Left lobe of liver (tissue), 2 donors: ENCODE results near the gene SNRK. TPM values are rescaled to one million over a fixed set of nuclear protein-coding genes. Genes with fewer than 3 reads are reported as not detected.

ENCODE experiments used
- ATAC-seq: fragments of 200-7000 bp; cut with Tn5 transposase; one replicate; pipeline ENCODE4 v1.9.1; 2020; ENCODE audit warnings: mild to moderate bottlenecking, moderate library complexity
- DNase-seq: peaks from one replicate; pipeline ENCODE4 v3.0.0-alpha.2; 2020; ENCODE audit warnings: low spot score
- total RNA-seq: library from RNA; stranded (reverse); gene quantifications from one replicate; pipeline ENCODE4 v1.2.1, GENCODE V29; 2021
- donor health status: DM: no; HTN: no; CAD: no; lungs with moderate emphysema.
- donor health status: DM: no; HTN: yes; CAD: no.

SNRK gene
- total RNA-seq, 1 donor from 2014 or later, result 12.4 TPM

DNA sequence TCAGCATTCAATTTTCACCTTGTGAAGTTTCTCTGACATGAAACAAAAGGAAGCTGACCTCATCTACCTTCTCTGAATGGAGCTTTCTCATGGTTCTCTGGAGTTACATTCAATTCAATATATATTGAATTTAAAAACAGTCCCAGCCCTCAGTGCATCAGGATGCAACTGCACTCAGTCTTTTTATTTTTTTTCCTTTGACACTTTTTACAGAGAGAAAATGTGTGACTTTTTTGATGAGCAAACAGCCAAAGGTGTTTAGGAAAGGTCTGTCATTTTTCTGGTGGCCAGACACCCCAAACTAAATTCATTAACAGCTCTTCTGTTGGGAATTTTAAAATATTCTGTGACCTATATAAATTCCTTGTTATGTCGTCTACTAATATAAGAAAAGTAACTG, 19.3 kb upstream of the SNRK start:
- ATAC-seq (no peak), DNase-seq (no peak)

DNA sequence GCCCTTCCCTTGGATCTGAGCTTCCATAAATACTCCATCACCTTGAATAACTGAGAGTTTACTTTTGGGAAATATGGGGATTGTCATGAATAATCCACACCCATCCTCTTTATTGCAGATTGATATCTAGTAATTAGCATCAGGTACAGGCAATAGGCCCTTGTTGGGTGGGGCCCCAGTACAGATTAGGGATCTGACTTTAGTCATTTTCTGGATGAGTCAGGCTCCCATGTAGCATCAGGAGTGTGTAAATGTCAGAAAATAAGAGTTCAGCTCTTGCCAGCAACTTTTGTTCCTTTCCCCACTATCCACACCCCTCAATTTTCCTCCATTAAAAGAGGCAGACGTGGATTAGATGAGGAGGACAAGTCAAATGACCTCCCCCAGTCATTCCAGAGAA, 17.7 kb upstream of the SNRK start:
- DNase-seq, result no peak
- no peak for ATAC-seq

DNA sequence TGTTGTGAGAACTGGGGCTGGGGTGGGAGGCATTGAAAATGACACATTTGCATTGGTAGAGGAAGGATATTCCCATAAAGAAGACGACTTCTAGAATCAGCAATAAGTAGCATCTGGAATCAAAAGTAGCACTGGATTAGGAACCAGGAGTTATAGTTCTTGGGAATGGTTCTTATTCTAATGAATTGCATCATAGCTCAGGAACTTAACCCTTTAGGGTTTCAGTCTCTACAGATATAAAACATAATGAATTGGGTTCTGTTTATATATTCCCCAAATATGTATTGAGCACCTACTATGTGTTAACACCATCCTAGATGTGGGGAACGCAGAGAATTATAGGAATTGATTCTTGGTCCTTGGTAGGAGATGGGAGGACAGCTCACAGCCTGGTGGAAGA, 16.3 kb upstream of the SNRK start:
- DNase-seq, result no peak
- ATAC-seq, result no peak

DNA sequence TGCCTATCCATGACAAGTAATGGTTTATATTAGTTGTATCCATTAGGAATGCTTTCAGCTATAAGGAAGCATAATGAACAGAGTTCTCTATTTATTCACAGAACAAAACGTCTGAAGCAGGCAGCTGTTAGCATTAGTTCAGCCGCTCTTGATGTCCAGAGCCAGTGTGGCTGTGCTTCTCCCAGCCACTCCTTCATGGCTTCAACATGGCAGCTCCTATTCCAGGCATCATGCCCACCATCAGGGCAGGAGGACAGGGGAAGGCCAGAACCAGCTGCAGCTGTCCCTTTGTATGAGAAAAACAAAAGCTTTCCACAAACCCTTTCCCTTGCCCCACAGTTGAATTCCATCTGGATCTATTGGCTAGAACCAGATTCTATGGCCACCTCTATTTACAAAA, 12.9 kb upstream of the SNRK start:
- DNase-seq (no peak), ATAC-seq (no peak)

DNA sequence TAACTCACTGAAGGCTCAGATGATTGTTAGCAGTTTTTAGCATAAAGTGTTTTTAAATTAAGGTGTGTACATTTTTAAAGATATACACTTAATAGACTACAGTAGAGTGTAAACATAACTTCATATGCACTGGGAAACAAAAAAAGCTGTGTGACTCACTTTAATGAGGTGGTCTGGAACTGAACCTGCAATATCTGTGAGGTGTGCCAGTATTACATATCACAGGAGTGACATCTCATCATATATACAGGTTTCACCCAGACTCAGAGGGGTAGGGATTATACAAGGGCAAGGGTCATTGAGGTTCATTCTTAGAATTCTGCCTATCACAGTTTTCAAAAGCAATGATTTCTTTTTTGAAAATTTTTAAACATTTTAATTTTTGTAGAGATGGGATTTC, 7.3 kb upstream of the SNRK start:
- no peak for ATAC-seq
- no peak for DNase-seq

DNA sequence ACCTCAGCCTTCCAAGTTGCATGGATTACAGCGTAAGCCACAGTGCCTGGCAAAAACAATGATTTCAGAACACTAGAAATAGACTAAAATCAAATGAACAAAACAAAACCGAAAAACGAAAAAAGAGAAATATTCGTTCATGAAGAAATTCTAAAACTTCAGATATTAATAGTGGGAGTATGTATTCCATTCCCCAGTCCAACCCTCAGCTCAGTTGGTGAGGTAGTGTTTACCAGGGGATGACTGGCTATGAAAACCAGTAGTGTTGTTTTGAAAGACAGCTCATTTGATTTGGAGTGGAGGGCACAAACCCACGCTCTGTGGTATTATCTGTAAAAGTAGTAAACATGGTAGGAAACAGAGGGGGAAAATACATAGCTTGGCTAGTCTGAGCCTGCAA, 6.8 kb upstream of the SNRK start:
- ATAC-seq (no peak), DNase-seq (no peak)

DNA sequence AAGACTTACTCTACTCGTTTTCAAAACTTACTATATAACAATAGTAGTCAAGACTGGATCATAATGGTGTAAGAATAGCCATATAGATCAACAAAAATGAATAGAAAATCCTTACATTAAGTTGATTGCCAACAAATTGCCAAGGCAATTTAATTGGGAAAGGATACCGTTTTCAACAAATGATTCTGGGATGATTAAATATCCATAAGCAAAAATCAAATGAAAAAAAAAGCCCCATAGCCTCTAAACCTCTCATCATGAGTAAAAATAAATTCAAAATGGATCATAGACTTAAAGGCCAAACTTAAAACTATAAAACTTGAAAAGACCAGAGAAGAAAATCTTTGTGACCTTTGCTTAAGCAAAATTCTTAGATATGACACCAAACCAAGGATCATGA, 5.3 kb upstream of the SNRK start:
- ATAC-seq (no peak), DNase-seq (no peak)

DNA sequence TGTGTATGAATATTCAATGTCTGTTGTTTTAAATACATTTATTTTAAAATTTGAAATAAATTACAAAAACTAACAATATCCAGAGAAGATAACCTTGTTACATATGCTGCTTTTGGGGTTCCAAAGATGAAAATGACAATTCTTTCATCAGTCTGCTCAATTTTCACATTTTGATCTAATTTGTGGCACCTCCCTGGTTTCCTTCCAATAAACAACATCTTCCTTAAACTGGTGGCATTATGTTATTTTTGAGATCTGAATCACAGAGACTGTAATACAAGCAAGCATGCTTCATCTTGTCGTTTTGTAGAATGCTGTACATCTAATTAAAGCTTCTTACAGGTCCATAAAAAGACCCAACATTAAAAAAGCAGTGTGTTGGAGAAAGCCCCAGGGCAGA, 2.2 kb upstream of the SNRK start:
- DNase-seq, result no peak
- no peak for ATAC-seq

DNA sequence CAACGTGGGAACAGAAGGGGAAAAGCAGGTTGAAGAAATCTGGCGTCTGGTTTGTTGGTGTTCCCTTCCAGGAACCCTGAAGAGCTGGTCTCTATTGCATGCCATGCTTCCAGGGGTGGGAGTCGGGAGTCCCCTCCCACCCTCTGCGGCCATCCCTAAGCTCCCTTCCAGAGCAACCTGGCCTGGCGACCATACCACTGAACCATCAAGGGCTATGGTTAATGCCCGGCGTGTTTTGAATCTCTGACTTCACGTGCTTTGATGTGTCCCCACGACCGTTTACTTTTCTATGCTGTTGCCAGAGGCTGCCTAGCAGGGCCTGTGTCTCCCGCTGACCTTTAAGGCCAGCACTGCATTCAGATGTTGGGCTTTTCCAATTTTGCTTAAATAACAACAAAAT, 696 bp upstream of the SNRK start:
- no peak for ATAC-seq
- DNase-seq, result no peak

DNA sequence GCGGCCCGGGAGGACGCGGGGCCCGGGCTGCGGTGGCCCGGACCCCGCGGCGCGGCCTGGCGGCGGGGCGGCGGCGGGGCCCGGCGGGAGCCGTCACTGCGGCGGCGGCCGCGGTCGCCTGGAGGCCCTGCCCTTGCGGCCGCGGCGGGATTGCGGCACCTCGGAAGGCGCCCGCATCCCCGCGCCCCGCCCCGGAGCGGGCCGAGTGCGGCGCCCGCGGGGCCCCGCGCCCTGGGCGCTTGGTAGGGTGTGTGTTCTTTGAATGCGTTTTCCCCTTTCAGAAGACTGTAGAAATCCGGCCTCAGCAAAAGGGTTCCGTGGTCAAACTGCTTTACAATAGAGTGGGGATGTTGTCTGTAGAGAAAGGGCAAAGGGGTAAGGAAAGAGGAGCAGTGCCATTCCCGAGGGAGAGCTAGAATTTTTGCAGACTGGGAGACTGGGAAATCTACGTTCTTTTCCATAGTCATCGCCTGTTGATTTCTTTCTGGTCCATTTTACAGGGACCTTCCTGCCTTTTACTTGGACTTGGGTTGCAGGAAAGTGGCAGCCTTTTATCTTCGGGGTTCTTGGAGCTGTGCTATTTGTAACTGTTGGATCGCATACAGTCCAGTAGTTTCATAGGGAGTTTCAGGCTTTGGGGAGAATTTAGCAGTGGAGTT, 630 bp downstream of the SNRK start:
- ATAC-seq (peak; percentile 50), DNase-seq (no peak)

DNA sequence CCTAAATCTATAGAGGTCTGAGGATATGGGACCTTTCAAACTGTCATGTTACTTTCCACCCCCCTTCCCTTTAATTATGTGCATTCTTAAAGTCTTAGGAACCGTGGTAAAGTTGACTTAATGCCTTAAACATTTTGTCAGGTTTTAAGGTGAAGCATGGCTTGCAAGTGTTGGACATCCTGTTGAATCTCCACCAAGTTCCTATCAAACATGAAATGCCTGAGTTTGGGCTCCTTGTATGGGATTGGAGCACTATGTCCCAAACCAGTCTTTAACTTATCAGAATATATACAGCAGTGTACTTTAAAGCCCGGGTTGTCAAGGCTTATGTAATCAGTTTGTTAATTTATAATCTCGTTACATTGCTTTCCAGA, 1.1 kb downstream of the SNRK start:
- DNase-seq, result no peak
- no peak for ATAC-seq

DNA sequence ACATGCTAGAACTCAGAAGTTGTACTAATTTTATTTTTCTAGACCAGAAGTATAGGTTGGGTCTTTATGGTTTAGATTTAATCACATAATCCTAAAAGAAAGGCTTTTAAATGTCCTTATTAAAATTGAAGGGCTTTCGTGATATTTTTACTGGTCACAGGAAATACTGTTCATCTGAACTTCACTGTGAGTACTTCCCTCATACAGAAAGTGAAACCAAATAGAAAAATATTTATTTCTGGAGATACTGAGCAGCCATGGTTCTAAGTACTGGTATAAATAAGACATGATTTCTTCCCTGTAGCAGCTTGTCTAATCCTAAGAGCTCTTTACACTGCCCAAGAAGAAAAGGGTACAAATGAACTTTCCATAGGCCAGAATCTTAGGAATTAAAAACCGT, 2.0 kb downstream of the SNRK start:
- ATAC-seq (peak; percentile 26), DNase-seq (no peak)

DNA sequence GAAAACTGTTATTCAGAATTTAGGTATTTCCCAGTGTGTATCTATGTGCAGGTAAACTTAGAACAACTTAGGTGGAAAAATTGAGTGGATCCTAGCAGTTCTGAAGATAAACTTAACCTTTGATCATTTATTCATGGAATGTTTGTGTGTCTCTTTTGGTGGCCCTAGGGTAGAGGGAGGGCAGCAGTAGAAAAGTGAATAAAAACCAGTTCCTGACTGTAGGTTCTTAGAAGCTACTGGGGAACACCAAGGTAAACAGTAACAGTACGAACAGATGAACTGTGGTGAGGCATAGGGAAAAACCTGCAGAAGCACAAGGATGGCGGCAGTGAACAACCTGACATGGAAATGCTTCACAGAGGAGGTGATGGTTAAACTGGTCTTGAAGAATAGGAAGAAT, 2.5 kb downstream of the SNRK start:
- DNase-seq (no peak), ATAC-seq (peak; percentile 20)

DNA sequence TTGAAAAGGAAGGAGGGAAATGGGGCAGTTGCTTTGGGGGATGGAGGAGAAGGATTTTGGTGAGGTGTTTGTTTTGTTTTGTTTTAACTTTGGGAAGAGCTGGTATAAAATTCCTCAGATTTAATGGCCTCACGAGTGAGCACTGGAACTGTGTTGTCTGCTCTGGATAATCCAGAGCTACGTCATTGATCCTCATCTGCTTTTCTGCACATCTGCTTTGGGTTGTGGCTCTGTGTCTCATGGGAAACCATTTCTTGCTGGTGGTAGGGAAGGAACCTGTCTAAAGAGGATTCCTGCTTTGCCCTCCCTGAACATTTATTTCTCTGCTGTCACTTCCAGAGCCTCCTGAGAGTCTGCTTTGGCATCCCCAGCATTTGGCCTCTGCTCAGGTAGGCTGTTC, 3.1 kb downstream of the SNRK start:
- DNase-seq (no peak), ATAC-seq (no peak)

DNA sequence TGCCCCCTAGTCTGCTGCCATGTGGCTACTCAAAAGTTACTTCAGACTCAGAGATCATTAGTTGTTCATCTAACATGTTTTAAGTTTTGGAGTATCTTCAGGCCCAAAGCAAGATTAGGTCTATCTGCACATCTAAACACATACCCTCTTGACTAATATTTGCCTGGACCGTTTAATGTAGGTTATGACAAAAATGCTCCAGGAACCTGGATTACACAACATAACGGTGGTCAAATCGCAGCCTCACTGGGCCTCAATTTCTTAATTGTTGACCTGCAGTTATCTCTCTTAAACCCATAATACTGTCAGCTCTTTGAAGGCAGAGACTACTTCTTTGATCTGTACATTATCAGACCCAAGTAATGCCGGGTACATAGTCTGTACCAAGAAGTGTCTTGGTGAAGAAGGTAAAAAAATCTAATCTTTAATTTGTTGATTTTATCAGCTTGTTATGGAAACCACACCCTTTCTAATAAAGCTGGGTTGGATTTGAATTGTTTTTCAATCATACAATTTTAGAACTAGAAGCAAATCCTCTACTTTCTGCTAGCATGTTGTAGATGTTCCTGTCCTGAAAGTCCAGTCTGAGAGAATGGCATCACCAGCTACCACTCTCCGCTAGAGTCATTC, 3.6 kb downstream of the SNRK start:
- no peak for DNase-seq
- ATAC-seq, result no peak

DNA sequence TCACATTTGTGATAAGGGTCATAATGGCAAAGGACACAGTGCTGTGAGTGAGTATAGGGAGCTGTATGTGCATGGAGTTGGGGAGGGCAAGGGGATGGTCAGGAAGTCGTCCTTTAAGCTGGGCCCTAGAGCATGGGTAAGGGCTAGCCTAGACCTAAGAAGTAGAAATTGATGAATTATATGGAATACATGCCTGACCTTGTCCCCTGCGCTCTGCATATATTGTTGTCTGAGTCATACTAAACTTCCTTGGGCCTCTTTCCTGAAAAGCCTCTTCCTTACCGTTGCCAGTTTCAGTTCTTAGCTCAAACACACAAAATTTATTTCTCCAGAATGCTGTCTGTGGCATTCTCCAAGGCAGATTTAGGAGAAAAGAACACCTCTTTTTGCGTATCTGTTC, 4.6 kb downstream of the SNRK start:
- DNase-seq (no peak), ATAC-seq (no peak)

DNA sequence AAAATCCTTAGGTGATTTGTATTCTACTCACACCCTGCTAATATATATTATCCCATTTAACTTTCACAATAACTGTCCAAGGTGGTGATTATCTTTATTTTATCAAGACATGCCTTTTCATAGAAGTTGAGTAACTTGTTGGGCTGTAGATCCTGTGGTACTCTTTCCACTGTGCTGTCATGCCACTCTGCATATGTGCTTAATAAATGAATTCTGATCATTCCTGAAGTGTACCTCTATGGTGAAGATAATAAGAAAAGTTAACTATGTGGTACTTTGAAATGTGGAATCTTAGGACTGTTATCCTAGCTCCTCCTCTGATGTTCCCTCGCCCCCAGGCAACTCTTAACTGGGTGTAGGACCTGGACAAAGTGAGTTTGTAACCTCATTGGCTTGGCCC, 5.2 kb downstream of the SNRK start:
- DNase-seq (no peak), ATAC-seq (no peak)

DNA sequence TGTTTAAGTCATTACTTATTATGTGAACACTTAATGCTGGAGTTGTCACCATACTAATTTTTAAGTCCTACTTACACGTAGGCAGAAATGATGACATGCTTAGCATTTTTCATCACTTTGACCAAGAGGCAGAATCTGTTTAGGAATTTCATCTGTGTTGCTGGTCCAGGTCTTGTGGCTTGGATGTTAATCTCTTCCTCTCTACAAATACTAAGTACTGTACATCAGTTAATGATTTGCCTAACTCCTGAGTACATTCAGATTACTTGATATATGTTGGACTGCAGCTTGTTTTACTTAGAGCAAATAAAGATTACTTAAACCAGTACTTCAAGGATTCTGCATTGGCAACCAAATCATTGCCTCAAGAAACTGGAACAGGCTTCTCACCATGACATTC, 8.6 kb downstream of the SNRK start:
- no peak for ATAC-seq
- no peak for DNase-seq

DNA sequence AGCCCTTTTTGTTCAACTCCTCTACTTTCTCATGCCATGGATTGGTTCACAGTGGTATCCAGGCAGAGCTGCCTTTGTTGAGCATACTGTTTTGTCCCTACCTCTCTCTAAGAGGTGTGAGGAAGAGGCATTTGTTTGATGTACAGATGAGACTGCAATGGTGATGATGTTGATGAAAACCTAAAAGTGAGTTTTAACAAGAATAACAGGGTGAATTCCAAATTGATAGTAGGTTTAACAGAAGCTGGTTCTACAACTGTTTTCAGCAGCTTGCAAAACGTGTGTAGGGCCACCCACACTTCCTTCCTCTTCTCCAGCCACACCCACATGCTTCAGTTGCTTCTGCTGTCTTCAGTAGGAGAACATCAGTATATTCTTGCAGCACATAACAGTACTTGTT, 10.2 kb downstream of the SNRK start:
- ATAC-seq, result no peak
- no peak for DNase-seq

DNA sequence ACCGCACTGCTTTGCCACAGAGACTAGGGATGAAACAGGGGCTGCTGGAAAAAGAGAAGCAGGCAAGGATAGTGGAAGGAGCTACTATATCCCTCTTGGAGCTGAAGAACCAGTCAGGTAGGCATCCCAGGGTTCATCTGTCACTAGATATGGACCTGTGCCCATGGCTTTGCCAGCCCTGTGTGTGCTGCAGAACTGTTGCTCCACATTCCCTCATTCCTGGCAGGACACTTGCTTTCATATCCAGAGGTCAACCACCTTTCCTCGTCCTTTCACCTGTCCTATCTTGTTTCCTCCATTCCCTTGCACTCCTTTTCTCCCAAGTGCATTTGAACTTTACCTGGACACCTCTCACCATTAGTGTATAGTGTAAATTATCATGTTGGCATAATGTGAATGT, 12.0 kb downstream of the SNRK start:
- peak; percentile 90 for DNase-seq
- peak; percentile 98 for ATAC-seq

DNA sequence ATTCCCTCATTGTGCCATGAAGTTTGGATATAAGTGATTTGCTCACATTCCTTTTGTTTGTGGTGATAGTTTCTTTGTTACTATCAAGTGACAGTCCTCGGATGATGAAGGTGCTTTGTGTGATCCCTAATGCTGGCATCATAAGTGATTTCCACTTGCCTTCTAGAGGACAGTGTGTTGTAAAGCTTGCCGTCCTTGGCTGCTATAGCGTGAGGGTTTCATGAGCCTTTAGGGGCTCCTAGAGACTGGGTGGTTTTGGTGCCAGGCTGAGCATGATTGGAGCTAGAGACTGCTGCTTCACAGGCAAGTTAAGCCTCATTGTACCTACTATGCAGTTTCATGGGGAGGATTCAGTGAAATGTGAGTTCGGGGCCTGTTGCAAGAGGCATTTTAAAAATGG, 12.4 kb downstream of the SNRK start:
- ATAC-seq, result peak; percentile 8
- DNase-seq, result no peak

DNA sequence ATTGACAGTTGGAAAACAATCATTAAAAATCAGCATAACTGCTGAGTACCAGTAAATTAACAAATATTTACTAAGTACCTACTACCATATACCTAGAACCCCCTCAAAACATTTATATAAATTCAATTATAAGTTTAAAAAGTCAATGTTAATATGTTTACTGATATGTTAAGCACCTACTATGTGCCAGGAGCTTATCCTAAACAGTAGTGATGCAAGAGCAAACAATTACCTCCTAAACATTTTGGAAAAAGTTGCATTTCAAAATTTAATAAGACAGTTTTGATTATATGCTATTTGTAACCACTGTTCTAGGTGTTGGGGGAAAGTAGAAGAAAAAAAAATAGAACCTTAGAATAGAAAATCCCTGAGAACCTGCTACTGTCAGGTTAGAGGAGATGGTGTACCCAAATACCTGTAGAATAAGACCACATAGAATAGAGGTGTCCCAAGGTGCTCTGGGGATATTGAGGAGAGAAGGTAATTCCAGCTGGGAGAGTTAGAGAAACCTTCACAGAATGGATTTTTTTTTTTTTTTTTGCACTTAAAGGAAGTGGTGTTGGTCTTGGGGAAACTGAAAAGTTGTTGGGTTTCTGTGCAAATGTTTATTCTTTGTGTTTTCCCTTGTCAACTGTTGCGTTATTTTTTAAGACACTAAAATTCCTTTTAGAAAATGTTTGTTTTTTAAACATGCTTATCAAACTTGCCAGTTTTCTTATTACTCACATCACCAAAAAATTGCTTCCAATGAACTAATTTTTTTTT, 16.0 kb downstream of the SNRK start:
- DNase-seq (no peak), ATAC-seq (no peak)

DNA sequence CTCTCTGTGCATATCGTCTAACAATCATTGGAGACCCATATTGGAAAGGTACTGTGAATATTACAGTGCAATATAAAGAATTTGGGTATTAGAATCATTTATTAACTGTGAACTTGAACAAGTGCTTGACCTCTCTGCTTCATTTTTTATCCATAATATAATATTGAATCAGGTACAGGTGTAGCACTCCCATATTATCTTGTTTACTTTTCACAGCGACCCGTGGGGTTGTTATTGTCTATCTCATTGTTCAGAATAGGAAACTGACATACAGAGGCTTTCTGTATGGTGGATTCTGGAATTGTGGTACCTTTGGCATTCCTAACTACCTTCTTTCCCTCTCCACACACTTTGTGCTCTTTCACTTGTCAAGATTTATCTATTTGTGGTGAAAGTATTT, 17.8 kb downstream of the SNRK start:
- DNase-seq (no peak), ATAC-seq (no peak)
